NCI-H2196 treated with DMSO at 0.1 percent for 48 hours (cell line): ENCODE results near the gene UNG.

ENCODE experiments used
- DNase-seq: peaks from one replicate; lab custom pipeline; 2025; ENCODE audit not compliant: unreplicated experiment; lab: John Stamatoyannopoulos, UW

The UNG gene

GRCh38 chr12:109154451-109155438 is 57.3 kb downstream of the UNG start:
- DNase-seq: peak; percentile 81

DNA sequence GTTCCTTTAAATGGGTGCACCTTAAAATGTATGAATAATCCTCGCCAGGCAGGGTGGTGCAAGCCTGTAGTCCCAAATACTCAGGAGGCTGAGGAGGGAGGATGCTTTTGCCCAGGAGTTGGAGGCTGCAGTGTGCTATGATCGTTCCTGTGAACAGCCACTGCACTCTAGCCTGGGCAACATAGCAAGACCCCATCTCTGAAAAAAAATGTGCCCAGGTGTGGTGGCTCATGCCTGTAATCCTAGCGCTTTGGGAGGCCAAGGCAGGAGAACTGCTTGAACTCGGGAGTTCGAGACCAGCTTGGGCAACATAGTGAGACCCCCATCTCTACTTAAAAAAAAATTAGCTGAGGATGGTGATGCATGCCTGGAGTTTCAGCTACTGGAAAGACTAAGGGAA is 58.6 kb downstream of the UNG start:
- no peak for DNase-seq

DNA sequence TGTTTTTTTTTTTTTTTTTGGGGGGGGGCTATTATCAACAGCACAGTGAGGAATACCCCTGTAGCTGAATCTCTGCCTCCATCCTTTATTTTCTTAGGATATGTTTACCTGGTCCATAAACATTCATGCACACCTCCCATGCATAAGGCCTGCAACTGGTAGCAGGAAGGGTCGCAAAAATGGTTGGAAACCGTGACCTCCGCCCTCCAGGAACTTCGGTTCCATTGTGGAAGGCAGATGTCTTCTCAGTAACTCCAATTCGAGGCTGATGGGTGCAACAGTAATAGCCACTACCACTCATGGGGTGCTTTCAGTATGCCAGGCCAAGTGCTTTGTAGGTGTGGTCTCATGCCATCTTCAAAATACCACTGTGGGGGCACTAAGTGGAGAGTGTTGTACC is 59.2 kb downstream of the UNG start:
- DNase-seq: no peak

DNA sequence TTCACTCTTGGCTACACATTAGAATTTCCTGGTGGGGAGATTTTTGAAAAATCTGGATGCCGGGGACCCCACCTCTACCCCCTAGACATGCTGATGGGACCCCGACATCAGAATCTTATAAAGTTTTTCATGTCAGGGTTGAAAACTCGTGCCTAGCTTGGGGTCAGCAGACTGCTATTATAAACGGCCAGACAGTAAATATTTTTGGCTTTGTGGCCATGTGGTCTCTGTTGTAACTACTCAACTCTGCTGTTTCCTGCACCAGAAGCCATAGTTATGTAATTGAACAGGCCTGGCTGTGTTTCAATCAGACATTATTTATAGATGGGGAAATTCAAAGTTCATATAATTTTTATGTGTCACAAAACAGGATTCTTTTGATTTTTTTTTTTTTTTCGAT is 60.6 kb downstream of the UNG start:
- no peak for DNase-seq

- no peak for DNase-seq
Measured at GRCh38 chr12:109160433-109160832, 63.0 kb downstream of the UNG start.
